GM03348 (cell line): ENCODE results near the gene NDUFV1.
"Not testable (repeated sequence)": the region's sequence is repeated elsewhere in the genome, so short reads cannot be mapped to it uniquely, and the experiment has no call there.

Source experiments
- DNase-seq: peaks from one replicate; pipeline ENCODE4 v3.0.0; 2012; ENCODE audit warnings: low spot score

NDUFV1 gene

GRCh38 chr11:67657300-67657699 is 50.6 kb downstream of the NDUFV1 start:
- DNase-seq, result no peak

- DNase-seq, result not testable (repeated sequence)
Measured at GRCh38 chr11:67659651-67660165, 53.0 kb downstream of the NDUFV1 start.

GRCh38 chr11:67660752-67661151 is 54.0 kb downstream of the NDUFV1 start:
- DNase-seq, result not testable (repeated sequence)
